ENCODE measurements around the gene PI16. TPM values are rescaled to one million over a fixed set of nuclear protein-coding genes. Genes with fewer than 3 reads are reported as not detected.

Gene PI16
- polyA plus RNA-seq, 1 of the 3 experiments (the other 2 are of a cell fraction) = 0.02 TPM

DNA sequence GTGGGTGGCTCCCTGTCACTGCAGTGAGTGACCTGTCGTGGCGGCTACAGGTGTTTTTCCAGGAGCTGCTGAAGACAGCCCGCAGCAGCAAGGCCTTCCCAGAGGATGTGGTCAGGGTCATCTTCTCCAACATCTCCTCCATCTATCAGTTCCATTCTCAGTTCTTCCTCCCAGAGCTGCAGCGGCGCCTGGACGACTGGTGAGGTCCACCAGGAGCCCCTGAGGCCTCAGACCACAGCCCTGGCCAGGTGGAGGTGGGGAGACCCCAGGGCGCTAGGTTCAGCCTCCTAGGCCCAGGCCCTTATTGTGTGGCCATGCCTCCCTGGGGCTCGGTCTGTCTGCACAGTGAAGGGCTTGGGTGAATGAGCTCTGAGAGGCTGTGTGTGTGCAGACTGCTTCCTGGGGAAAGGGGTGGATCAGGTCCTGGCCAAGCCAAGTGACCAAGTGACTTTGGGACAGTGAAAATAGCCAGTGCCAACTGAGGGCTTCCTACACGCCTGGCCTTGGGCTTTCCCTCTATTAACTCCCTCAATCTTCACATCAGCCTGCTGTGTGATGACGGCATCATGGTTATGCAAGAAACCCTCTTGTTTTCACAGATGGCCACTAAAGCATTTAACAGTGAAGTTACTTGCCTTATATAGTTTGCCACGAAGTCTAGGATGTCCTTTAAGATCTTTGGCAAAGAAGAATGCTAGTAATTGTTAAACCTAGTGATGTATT, 57.3 kb downstream of the PI16 start:
- H3F3A ChIP-seq (replicated peaks; ENCODE audit: insufficient read depth) = no peaks in the 10 kb centered on the region

More for the DNA sequence above, 57.3 kb downstream of the PI16 start:
- 80% methylated on average over 7 of the region's 11 CpGs for WGBS (ENCODE audit: low lambda C conversion rate)
- no peaks in the 10 kb centered on the region for H3K36me3 ChIP-seq (replicated peaks in 1 of 2; ENCODE audit: control insufficient read depth in 1 of 2, insufficient read depth in 2 of 2, low read length in 1 of 2)
- H3K27me3 ChIP-seq (ENCODE audit: insufficient read depth) = no peaks in the 10 kb centered on the region
- H3K4me1 ChIP-seq (ENCODE audit: control insufficient read depth in 1 of 2, insufficient read depth in 2 of 2, low read depth in 1 of 2, low read length in 1 of 2) = no peaks in the 10 kb centered on the region
- H3K4me3 ChIP-seq (ENCODE audit: low read depth in 2 of 2, low read length in 1 of 2) = no peak overlapping the region
- H3K79me2 ChIP-seq (ENCODE audit: insufficient read depth) = no peaks in the 10 kb centered on the region
- H4K20me1 ChIP-seq (ENCODE audit: insufficient read depth) = no peaks in the 10 kb centered on the region
- H3K4me2 ChIP-seq = no peak overlapping the region
- H3K9ac ChIP-seq = no peak overlapping the region
- H3K9me3 ChIP-seq = no peaks in the 10 kb centered on the region
- TF ChIP-seq YY1 (IDR thresholded peaks at IDR 0.05; ENCODE audit: low read depth) = no peak
- TF ChIP-seq FOXJ3 (CRISPR knock-in tag; IDR thresholded peaks at IDR 0.05) = no peak
- TF ChIP-seq, protein P1, sequence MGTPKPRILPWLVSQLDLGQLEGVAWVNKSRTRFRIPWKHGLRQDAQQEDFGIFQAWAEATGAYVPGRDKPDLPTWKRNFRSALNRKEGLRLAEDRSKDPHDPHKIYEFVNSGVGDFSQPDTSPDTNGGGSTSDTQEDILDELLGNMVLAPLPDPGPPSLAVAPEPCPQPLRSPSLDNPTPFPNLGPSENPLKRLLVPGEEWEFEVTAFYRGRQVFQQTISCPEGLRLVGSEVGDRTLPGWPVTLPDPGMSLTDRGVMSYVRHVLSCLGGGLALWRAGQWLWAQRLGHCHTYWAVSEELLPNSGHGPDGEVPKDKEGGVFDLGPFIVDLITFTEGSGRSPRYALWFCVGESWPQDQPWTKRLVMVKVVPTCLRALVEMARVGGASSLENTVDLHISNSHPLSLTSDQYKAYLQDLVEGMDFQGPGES (IDR thresholded peaks at IDR 0.05; ENCODE audit: low read depth, low read length) = no peak
- no peak for TF ChIP-seq FOSL2 (IDR thresholded peaks at IDR 0.05; ENCODE audit: borderline replicate concordance, low read depth)
- TF ChIP-seq SMC3 (IDR thresholded peaks at IDR 0.05; ENCODE audit: low read depth, low read length) = no peak
- no peak for TF ChIP-seq CTCF (IDR thresholded peaks at IDR 0.05)
- no peak for TF ChIP-seq NRF1 (IDR thresholded peaks at IDR 0.05; ENCODE audit: low read depth, low read length)
- no peak for TF ChIP-seq PBX3 (IDR thresholded peaks at IDR 0.05)
- TF ChIP-seq CHD2 (IDR thresholded peaks at IDR 0.05; ENCODE audit: low read length, partially characterized antibody) = no peak
- TF ChIP-seq MAX (IDR thresholded peaks at IDR 0.05; ENCODE audit: low read depth) = no peak
- TF ChIP-seq, protein P2, sequence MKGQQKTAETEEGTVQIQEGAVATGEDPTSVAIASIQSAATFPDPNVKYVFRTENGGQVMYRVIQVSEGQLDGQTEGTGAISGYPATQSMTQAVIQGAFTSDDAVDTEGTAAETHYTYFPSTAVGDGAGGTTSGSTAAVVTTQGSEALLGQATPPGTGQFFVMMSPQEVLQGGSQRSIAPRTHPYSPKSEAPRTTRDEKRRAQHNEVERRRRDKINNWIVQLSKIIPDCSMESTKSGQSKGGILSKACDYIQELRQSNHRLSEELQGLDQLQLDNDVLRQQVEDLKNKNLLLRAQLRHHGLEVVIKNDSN (IDR thresholded peaks at IDR 0.05; ENCODE audit: borderline replicate concordance, low read depth) = no peak
- ChIA-PET POLR2A (no interaction called here), CTCF (interaction anchor here (0.7 to 3.3 kb wide), 5 partner anchors 8 to 199 kb away, joined by 3 to 12 read pairs (median 10); partner anchors contain the start of gene C6orf89)
- no peak for DNase-seq
- no peak overlapping the region for H2AFZ ChIP-seq (ENCODE audit: low read depth)
- H3K27ac ChIP-seq (ENCODE audit: low read depth in 2 of 2, low read length in 1 of 2) = no peak overlapping the region
- no peaks in the 10 kb centered on the region for H3K9me2 ChIP-seq
